ENCODE measurements around the gene DACH2. TPM values are rescaled to one million over a fixed set of nuclear protein-coding genes. Genes with fewer than 3 reads are reported as not detected.

DACH2 gene
- total RNA-seq, 2 donors from 2014 or later: 0.23 to 0.40 TPM

- DNase-seq (ENCODE audit: low spot score): no peak
- Histone ChIP-seq H3K27me3 (replicated peaks; ENCODE audit: insufficient read depth) (no peaks in the 10 kb centered on the region), H3K27ac (no peak overlapping the region), H3K9me3 (no peaks in the 10 kb centered on the region), H3K4me1 (replicated peaks) (no peaks in the 10 kb centered on the region), H3K4me3 (no peak overlapping the region), H3K36me3 (no peaks in the 10 kb centered on the region)
- TF ChIP-seq POLR2AphosphoS5 (IDR thresholded peaks at IDR 0.05) (no peak), POLR2A (IDR thresholded peaks at IDR 0.05) (no peak)
- intact Hi-C loops (cut with DNase I): no loop called here
These were observed 287.9 kb downstream of the DACH2 start for GRCh38 chrX:86436116-86436515.

GRCh38 chrX:86455495-86455894, 307.2 kb downstream of the DACH2 start:
- H3K27me3 ChIP-seq (replicated peaks; ENCODE audit: insufficient read depth): no peaks in the 10 kb centered on the region
- WGBS: 63% methylated on average over 4 of the region's 5 CpGs

GRCh38 chrX:86460760-86461159, 312.5 kb downstream of the DACH2 start:
- no peak for DNase-seq (ENCODE audit: low spot score)
- Histone ChIP-seq H3K9me3 (no peaks in the 10 kb centered on the region), H3K4me1 (replicated peaks) (no peaks in the 10 kb centered on the region), H3K36me3 (no peaks in the 10 kb centered on the region), H3K27ac (no peak overlapping the region), H3K4me3 (no peak overlapping the region), H3K27me3 (replicated peaks; ENCODE audit: insufficient read depth) (no peaks in the 10 kb centered on the region)
- intact Hi-C loops (cut with DNase I): no loop called here
- no peak for TF ChIP-seq POLR2A (IDR thresholded peaks at IDR 0.05)
- TF ChIP-seq CTCF (IDR thresholded peaks at IDR 0.05): no peak
- TF ChIP-seq POLR2AphosphoS5 (IDR thresholded peaks at IDR 0.05): no peak
- 51% methylated on average over 3 of the region's 3 CpGs for WGBS

More at GRCh38 chrX:86455495-86455894, 307.2 kb downstream of the DACH2 start:
- no peak overlapping the region for H3K27ac ChIP-seq
- TF ChIP-seq CTCF (IDR thresholded peaks at IDR 0.05): no peak
- no peak for TF ChIP-seq POLR2A (IDR thresholded peaks at IDR 0.05)
- TF ChIP-seq POLR2AphosphoS5 (IDR thresholded peaks at IDR 0.05): no peak
- H3K4me1 ChIP-seq (replicated peaks): no peaks in the 10 kb centered on the region
- intact Hi-C loops (cut with DNase I): no loop called here
- no peak for DNase-seq (ENCODE audit: low spot score)
- no peaks in the 10 kb centered on the region for H3K36me3 ChIP-seq
- H3K9me3 ChIP-seq: no peaks in the 10 kb centered on the region
- H3K4me3 ChIP-seq: no peak overlapping the region

GRCh38 chrX:86504297-86504696, 356.0 kb downstream of the DACH2 start:
- WGBS: 100% methylated on average over 1 of the region's 1 CpG
- no peak overlapping the region for H3K27ac ChIP-seq
- H3K36me3 ChIP-seq: no peaks in the 10 kb centered on the region
- no peak overlapping the region for H3K4me3 ChIP-seq
- no peaks in the 10 kb centered on the region for H3K9me3 ChIP-seq
- no peaks in the 10 kb centered on the region for H3K27me3 ChIP-seq (replicated peaks; ENCODE audit: insufficient read depth)
- no peak for DNase-seq (ENCODE audit: low spot score)
- TF ChIP-seq POLR2AphosphoS5 (IDR thresholded peaks at IDR 0.05): no peak
- TF ChIP-seq POLR2A (IDR thresholded peaks at IDR 0.05): no peak
- TF ChIP-seq CTCF (IDR thresholded peaks at IDR 0.05): no peak
- H3K4me1 ChIP-seq (replicated peaks): no peaks in the 10 kb centered on the region
- intact Hi-C loops (cut with DNase I): no loop called here

- Histone ChIP-seq H3K4me3 (no peak overlapping the region), H3K4me1 (replicated peaks) (no peaks in the 10 kb centered on the region), H3K9me3 (no peaks in the 10 kb centered on the region), H3K36me3 (no peaks in the 10 kb centered on the region), H3K27ac (no peak overlapping the region), H3K27me3 (replicated peaks; ENCODE audit: insufficient read depth) (no peaks in the 10 kb centered on the region)
- DNase-seq (ENCODE audit: low spot score): no peak
- TF ChIP-seq CTCF (IDR thresholded peaks at IDR 0.05): no peak
- no peak for TF ChIP-seq POLR2A (IDR thresholded peaks at IDR 0.05)
- no peak for TF ChIP-seq POLR2AphosphoS5 (IDR thresholded peaks at IDR 0.05)
- intact Hi-C loops (cut with DNase I): no loop called here
- WGBS: 13% methylated on average over 2 of the region's 2 CpGs
These were observed 359.1 kb downstream of the DACH2 start for GRCh38 chrX:86507331-86507730.

All from prostate gland (tissue), 2 donors.